Measurements from ENCODE around the gene MYOCD. TPM values are rescaled to one million over a fixed set of nuclear protein-coding genes. Genes with fewer than 3 reads are reported as not detected.

Gene MYOCD
- total RNA-seq, 1 donor from 2014 or later = under 0.01 TPM

- no peak for DNase-seq (ENCODE audit: low read depth)
- no peak overlapping the region for H3K4me3 ChIP-seq (ENCODE audit: low read depth, low read length)
- no peaks in the 10 kb centered on the region for H3K27me3 ChIP-seq (ENCODE audit: control insufficient read depth, insufficient read depth, low read length)
- no peak for TF ChIP-seq CTCF (IDR thresholded peaks at IDR 0.05; ENCODE audit: insufficient read depth, low read length, severe bottlenecking)
- H3K36me3 ChIP-seq (ENCODE audit: control insufficient read depth, insufficient read depth, low read length) = no peaks in the 10 kb centered on the region
- no peak for FAIRE-seq
Observed at GRCh38 chr17:12712941-12713340, 47.3 kb downstream of the MYOCD start.

DNA sequence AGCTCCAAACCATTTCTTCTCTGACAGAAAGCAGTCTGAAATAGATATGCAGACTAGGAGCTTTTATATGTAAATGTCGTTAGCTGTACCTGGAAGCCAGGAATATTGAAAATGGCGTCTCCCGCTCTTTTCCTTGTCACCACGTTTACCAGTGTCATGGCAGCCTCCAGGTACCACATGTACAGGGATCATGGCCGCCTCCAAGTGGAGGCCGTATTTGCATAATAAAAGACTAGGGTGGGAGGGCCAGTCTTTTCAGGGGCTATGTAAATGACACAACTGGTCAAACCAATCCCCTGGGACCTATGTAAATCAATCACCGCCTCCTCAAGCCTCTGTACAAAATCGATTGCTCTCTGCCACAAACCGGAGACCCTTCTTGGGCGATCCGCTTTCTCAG, 54.3 kb downstream of the MYOCD start:
- Histone ChIP-seq H3K4me3 (ENCODE audit: low read depth, low read length) (no peak overlapping the region), H3K36me3 (ENCODE audit: control insufficient read depth, insufficient read depth, low read length) (no peaks in the 10 kb centered on the region), H3K27me3 (ENCODE audit: control insufficient read depth, insufficient read depth, low read length) (no peaks in the 10 kb centered on the region)
- no peak for DNase-seq (ENCODE audit: low read depth)
- no peak for TF ChIP-seq CTCF (IDR thresholded peaks at IDR 0.05; ENCODE audit: insufficient read depth, low read length, severe bottlenecking)
- no peak for FAIRE-seq

DNA sequence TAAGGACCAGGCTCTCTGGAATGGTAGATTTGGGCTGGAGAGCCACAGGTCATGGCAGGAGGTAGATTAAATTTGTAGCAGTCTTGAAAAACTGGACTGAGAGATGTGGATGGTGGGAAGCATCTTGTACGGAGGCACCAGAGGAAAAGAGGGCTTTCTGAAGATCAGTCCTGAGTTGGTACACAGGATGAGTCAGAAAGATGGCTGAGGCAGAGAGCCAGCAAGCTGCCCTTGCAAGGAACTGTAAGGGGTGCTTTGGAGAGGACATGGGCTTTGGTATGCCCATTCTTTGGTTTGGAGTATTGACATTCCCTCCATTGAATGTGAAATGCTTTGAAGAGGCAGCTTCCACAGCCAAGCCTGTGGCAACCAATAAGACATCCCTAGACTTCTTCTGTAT, 55.9 kb downstream of the MYOCD start:
- no peak overlapping the region for H3K4me3 ChIP-seq (ENCODE audit: low read depth, low read length)
- DNase-seq (ENCODE audit: low read depth) = no peak
- TF ChIP-seq CTCF (IDR thresholded peaks at IDR 0.05; ENCODE audit: insufficient read depth, low read length, severe bottlenecking) = no peak
- H3K36me3 ChIP-seq (ENCODE audit: control insufficient read depth, insufficient read depth, low read length) = no peaks in the 10 kb centered on the region
- FAIRE-seq = no peak
- no peaks in the 10 kb centered on the region for H3K27me3 ChIP-seq (ENCODE audit: control insufficient read depth, insufficient read depth, low read length)

GRCh38 chr17:12722282-12722681, 56.6 kb downstream of the MYOCD start:
- Histone ChIP-seq H3K4me3 (ENCODE audit: low read depth, low read length) (no peak overlapping the region), H3K36me3 (ENCODE audit: control insufficient read depth, insufficient read depth, low read length) (no peaks in the 10 kb centered on the region), H3K27me3 (ENCODE audit: control insufficient read depth, insufficient read depth, low read length) (no peaks in the 10 kb centered on the region)
- DNase-seq (ENCODE audit: low read depth) (no peak), FAIRE-seq (no peak)
- no peak for TF ChIP-seq CTCF (IDR thresholded peaks at IDR 0.05; ENCODE audit: insufficient read depth, low read length, severe bottlenecking)

GRCh38 chr17:12726131-12726530, 60.4 kb downstream of the MYOCD start:
- Histone ChIP-seq H3K36me3 (ENCODE audit: control insufficient read depth, insufficient read depth, low read length) (no peaks in the 10 kb centered on the region), H3K4me3 (ENCODE audit: low read depth, low read length) (no peak overlapping the region), H3K27me3 (ENCODE audit: control insufficient read depth, insufficient read depth, low read length) (no peaks in the 10 kb centered on the region)
- FAIRE-seq (no peak), DNase-seq (ENCODE audit: low read depth) (no peak)
- no peak for TF ChIP-seq CTCF (IDR thresholded peaks at IDR 0.05; ENCODE audit: insufficient read depth, low read length, severe bottlenecking)

- TF ChIP-seq CTCF (IDR thresholded peaks at IDR 0.05; ENCODE audit: insufficient read depth, low read length, severe bottlenecking) = no peak
- Histone ChIP-seq H3K36me3 (ENCODE audit: control insufficient read depth, insufficient read depth, low read length) (no peaks in the 10 kb centered on the region), H3K4me3 (ENCODE audit: low read depth, low read length) (no peak overlapping the region), H3K27me3 (ENCODE audit: control insufficient read depth, insufficient read depth, low read length) (no peaks in the 10 kb centered on the region)
- FAIRE-seq = no peak
- DNase-seq (ENCODE audit: low read depth) = no peak
Observed at GRCh38 chr17:12727076-12727760, 61.5 kb downstream of the MYOCD start.
